ENCODE results near the gene CFB.
"Not testable (repeated sequence)": the region's sequence is repeated elsewhere in the genome, so short reads cannot be mapped to it uniquely, and the experiment has no call there.

The CFB gene

DNA sequence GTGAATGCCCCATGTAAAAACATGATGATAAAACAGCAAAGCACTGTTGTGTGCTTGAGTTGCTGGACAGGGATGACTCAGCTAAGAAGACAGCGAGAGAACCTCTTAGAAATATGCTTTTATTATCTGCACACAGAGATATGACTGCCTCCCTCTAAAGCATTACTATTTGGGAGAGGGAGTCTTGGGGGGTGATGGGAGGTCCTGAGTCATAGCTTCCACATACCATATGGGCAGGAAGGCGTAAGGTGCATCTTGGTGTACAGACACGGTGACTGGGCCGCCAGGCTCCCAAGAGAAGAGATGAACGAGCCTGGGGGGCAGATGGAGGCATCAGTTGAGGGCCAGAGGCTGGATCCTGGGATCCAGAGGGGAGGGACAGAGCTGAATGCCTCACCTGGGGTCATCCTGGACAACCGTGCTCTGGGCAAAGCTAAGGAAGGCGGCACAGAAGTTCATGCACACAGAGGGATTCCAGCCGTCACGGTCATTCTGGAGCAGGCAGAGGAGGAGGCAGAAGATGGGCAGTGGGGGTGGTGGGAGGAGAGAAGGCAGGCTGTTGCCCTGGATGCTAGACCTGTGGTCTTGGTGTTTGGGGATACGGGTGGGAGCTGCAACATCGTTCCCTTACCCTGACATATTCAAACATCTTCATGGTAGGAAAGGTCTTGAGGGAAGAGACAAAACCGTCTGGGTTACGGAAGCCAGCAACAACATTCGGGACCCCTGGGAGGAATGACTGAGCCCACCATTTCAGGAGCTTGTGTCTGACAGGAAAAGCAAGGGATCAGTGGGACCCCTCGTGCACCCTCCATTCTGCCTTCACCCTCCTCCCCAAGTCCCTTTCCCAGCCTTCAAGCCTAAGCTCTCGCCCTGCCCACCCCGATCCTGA lies 24.1 kb downstream of the CFB start:
- H3K4me3 ChIP-seq (ENCODE audit: low read depth, low read length), result no peak overlapping the region
- H3K9ac ChIP-seq (ENCODE audit: low read depth, low read length), result no peak overlapping the region
- H3K36me3 ChIP-seq (ENCODE audit: control insufficient read depth, insufficient read depth, low read length), result peaks cover 36% of the 10 kb centered on the region

GRCh38 chr6:31970604-31971271 lies 24.8 kb downstream of the CFB start:
- peaks cover 3% of the 10 kb centered on the region for H3K4me1 ChIP-seq (ENCODE audit: control insufficient read depth, insufficient read depth, low read length)
- H3K4me3 ChIP-seq (ENCODE audit: low read depth, low read length), result no peak overlapping the region
- peaks cover 33% of the 10 kb centered on the region for H3K36me3 ChIP-seq (ENCODE audit: control insufficient read depth, insufficient read depth, low read length)
- no peaks in the 10 kb centered on the region for H3K9me3 ChIP-seq (ENCODE audit: control insufficient read depth, insufficient read depth, low read length)
- no peaks in the 10 kb centered on the region for H3K27me3 ChIP-seq (ENCODE audit: control insufficient read depth, insufficient read depth, low read length)
- H3K9ac ChIP-seq (ENCODE audit: low read depth, low read length), result no peak overlapping the region

More for the DNA sequence above, 24.1 kb downstream of the CFB start:
- H3K27me3 ChIP-seq (ENCODE audit: control insufficient read depth, insufficient read depth, low read length), result no peaks in the 10 kb centered on the region
- peaks cover 3% of the 10 kb centered on the region for H3K4me1 ChIP-seq (ENCODE audit: control insufficient read depth, insufficient read depth, low read length)
- no peaks in the 10 kb centered on the region for H3K9me3 ChIP-seq (ENCODE audit: control insufficient read depth, insufficient read depth, low read length)

DNA sequence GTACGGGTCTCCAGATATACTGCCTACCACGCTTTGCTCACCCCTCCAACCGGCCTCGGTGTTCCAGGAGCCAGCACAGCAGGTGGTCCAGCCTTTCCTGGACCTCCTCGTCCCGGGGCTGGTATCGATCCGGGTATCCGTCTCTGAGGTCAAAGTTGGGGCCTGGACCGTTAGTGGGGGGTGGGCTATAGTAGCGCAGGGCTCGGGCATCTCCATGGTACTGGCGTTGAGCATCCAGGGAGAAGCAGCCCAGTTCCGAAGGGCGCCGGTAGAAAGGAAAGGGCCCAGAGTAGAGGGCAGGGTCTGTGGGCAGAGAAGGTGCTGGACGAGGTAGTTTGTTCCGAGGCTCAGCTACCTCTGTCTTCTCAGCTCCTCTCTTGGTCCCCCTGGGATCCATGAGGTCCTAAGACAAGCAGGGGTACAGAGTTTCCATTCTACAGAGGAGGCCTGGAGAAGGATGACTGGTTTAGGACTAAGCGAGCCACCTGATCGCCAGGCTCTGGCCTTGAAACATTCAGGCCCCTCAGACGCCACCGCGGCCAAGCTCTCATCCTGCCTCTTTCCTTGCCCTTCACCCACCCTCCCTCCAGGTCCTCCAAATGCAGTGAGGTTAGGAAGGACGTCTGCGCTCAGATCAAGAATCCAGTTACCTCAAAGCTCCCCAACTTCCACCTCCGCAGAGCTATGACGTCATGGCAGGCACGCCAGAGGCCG lies 25.5 kb downstream of the CFB start:
- peaks cover 30% of the 10 kb centered on the region for H3K36me3 ChIP-seq (ENCODE audit: control insufficient read depth, insufficient read depth, low read length)

DNA sequence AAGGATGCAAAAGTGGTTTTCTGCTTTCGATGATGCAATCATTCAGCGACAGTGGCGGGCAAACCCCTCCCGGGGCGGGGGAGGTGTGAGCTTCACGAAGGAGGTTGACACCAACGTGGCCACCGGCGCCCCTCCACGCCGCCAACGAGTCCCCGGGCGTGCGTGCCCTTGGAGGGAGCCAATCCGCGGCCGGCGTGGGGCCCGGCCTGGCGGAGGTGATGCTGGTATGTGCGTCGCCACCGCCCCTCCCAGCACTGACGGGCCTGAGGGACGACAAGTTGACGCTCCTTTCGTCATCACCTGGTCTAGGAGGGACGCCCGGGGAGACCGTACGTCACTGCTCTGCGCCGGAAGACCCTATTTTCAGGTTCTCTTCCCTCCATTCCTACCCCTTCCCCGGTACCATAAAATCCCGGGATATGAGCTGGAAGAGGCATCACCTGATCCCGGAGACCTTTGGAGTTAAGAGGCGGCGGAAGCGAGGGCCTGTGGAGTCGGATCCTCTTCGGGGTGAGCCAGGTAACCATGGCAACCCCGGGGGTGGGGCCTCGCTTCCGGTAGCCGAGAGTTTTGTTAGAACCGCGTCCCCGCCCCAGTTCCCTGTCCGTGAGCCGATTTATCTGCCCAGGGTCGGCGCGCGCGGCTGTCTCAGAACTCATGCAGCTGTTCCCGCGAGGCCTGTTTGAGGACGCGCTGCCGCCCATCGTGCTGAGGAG lies 26.3 kb downstream of the CFB start, which contains the start of gene DXO:
TSS of gene DXO (minus strand) at position 146 of the 716 bp plus-strand sequence. CDS start 463 bp downstream, outside the sequence.
- no peaks in the 10 kb centered on the region for H3K27me3 ChIP-seq (ENCODE audit: control insufficient read depth, insufficient read depth, low read length)
- peaks cover 23% of the 10 kb centered on the region for H3K36me3 ChIP-seq (ENCODE audit: control insufficient read depth, insufficient read depth, low read length)
- H3K4me1 ChIP-seq (ENCODE audit: control insufficient read depth, insufficient read depth, low read length), result peaks cover 3% of the 10 kb centered on the region
- no peaks in the 10 kb centered on the region for H3K9me3 ChIP-seq (ENCODE audit: control insufficient read depth, insufficient read depth, low read length)
- peak within 1 kb of the TSS; percentile 68 for H3K9ac ChIP-seq (ENCODE audit: low read depth, low read length)
- H3K4me3 ChIP-seq (ENCODE audit: low read depth, low read length), result peak within 1 kb of the TSS; percentile 69

More for the DNA sequence above, 25.5 kb downstream of the CFB start:
- H3K9me3 ChIP-seq (ENCODE audit: control insufficient read depth, insufficient read depth, low read length), result no peaks in the 10 kb centered on the region
- no peaks in the 10 kb centered on the region for H3K27me3 ChIP-seq (ENCODE audit: control insufficient read depth, insufficient read depth, low read length)
- peak overlapping the region; percentile 68 for H3K9ac ChIP-seq (ENCODE audit: low read depth, low read length)
- H3K4me1 ChIP-seq (ENCODE audit: control insufficient read depth, insufficient read depth, low read length), result peaks cover 3% of the 10 kb centered on the region
- peak overlapping the region; percentile 69 for H3K4me3 ChIP-seq (ENCODE audit: low read depth, low read length)

DNA sequence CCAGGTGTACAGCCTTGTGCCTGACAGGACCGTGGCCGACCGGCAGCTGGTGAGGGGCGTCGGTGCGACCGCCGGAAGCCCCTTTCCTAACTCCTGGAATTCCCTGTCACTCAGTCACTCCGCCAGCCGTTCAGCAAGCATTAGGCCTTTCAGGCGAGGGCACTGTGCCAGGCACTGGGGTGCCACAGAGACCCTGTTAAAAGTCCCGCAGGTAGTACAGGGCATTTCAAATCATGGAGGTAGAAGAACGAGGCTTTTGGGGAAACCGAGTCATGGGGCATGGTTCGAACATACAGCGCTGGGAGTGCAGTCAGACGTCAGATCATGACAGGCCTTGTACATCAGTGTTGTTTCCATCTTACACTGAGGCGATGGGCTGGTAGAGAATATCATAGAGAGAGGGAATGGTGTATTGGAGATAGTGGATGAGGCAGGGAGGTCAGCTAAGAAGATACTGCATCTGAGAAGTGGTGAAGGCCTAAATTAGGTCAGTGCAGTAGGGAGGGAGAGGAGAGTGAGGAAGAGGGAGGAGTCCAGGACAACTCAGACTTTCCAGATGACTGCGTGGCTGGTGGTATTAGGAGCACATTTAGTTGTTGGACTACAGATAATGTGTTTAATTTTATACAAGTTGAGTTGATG lies 26.9 kb downstream of the CFB start:
- peaks cover 18% of the 10 kb centered on the region for H3K36me3 ChIP-seq (ENCODE audit: control insufficient read depth, insufficient read depth, low read length)
- no peaks in the 10 kb centered on the region for H3K9me3 ChIP-seq (ENCODE audit: control insufficient read depth, insufficient read depth, low read length)
- H3K9ac ChIP-seq (ENCODE audit: low read depth, low read length), result peak overlapping the region; percentile 18
- H3K4me1 ChIP-seq (ENCODE audit: control insufficient read depth, insufficient read depth, low read length), result peaks cover 3% of the 10 kb centered on the region
- no peaks in the 10 kb centered on the region for H3K27me3 ChIP-seq (ENCODE audit: control insufficient read depth, insufficient read depth, low read length)
- peak overlapping the region; percentile 69 for H3K4me3 ChIP-seq (ENCODE audit: low read depth, low read length)

- not testable (repeated sequence) for H3K9ac ChIP-seq (ENCODE audit: low read depth, low read length); H3K36me3 ChIP-seq (ENCODE audit: control insufficient read depth, insufficient read depth, low read length); H3K4me1 ChIP-seq (ENCODE audit: control insufficient read depth, insufficient read depth, low read length); H3K27me3 ChIP-seq (ENCODE audit: control insufficient read depth, insufficient read depth, low read length); H3K9me3 ChIP-seq (ENCODE audit: control insufficient read depth, insufficient read depth, low read length); H3K4me3 ChIP-seq (ENCODE audit: low read depth, low read length)
These were observed 30.2 kb downstream of the CFB start for GRCh38 chr6:31976065-31976464.

GRCh38 chr6:31977816-31978431 lies 32.0 kb downstream of the CFB start:
- Histone ChIP-seq H3K4me1 (ENCODE audit: control insufficient read depth, insufficient read depth, low read length) (peaks cover under 1% of the 10 kb centered on the region), H3K4me3 (ENCODE audit: low read depth, low read length) (no peak overlapping the region), H3K9ac (ENCODE audit: low read depth, low read length) (no peak overlapping the region), H3K9me3 (ENCODE audit: control insufficient read depth, insufficient read depth, low read length) (no peaks in the 10 kb centered on the region), H3K36me3 (ENCODE audit: control insufficient read depth, insufficient read depth, low read length) (no peaks in the 10 kb centered on the region), H3K27me3 (ENCODE audit: control insufficient read depth, insufficient read depth, low read length) (no peaks in the 10 kb centered on the region)

DNA sequence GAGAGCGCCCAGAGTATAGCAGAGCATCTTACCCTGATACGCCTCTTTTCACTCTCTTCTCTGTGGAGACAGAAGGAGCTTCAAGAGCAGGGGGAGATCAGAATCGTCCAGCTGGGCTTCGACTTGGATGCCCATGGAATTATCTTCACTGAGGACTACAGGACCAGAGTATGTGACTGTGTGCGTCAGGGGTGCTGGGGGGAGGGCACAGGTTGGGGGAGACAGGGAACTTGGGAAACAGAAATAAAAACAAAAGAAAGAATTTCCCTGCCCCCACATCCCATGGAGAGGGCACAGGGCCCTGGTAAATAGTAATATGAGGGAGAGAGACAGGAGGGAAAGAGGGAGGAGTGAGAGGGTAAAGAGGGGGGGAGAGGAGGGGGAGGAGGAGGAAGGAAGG lies 32.9 kb downstream of the CFB start:
- H3K36me3 ChIP-seq (ENCODE audit: control insufficient read depth, insufficient read depth, low read length), result no peaks in the 10 kb centered on the region
- no peaks in the 10 kb centered on the region for H3K9me3 ChIP-seq (ENCODE audit: control insufficient read depth, insufficient read depth, low read length)
- H3K4me1 ChIP-seq (ENCODE audit: control insufficient read depth, insufficient read depth, low read length), result no peaks in the 10 kb centered on the region
- H3K9ac ChIP-seq (ENCODE audit: low read depth, low read length), result no peak overlapping the region
- no peak overlapping the region for H3K4me3 ChIP-seq (ENCODE audit: low read depth, low read length)
- H3K27me3 ChIP-seq (ENCODE audit: control insufficient read depth, insufficient read depth, low read length), result no peaks in the 10 kb centered on the region

GRCh38 chr6:31979238-31979898 lies 33.5 kb downstream of the CFB start:
- no peak overlapping the region for H3K4me3 ChIP-seq (ENCODE audit: low read depth, low read length)
- H3K27me3 ChIP-seq (ENCODE audit: control insufficient read depth, insufficient read depth, low read length), result no peaks in the 10 kb centered on the region
- H3K4me1 ChIP-seq (ENCODE audit: control insufficient read depth, insufficient read depth, low read length), result no peaks in the 10 kb centered on the region
- H3K9ac ChIP-seq (ENCODE audit: low read depth, low read length), result no peak overlapping the region
- H3K9me3 ChIP-seq (ENCODE audit: control insufficient read depth, insufficient read depth, low read length), result no peaks in the 10 kb centered on the region
- H3K36me3 ChIP-seq (ENCODE audit: control insufficient read depth, insufficient read depth, low read length), result no peaks in the 10 kb centered on the region

DNA sequence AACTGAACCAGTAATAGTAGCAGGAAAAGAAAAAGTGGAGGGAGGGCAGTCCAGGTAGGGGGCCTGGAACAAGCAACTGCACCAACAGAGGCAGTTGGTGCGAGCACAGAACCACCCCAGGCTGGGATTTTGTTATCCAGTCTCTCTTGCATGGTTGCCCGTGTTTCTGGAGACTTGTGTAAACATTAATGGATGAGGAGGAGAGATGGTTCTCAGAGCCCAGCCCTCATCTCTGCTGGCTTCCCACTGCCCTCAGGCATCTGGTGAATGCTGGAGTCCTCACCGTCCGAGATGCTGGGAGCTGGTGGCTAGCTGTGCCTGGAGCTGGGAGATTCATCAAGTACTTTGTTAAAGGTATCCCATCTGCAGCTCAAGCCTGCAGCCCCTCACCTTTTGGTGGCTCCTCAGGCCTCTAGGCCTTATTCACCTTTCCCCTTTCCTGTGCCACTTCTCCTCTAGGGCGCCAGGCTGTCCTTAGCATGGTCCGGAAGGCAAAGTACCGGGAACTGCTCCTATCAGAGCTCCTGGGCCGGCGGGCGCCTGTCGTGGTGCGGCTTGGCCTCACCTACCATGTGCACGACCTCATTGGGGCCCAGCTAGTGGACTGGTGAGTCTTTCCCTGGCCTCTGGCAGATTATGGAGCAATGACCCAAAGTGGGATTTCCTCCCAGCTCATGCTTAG lies 34.4 kb downstream of the CFB start:
- not testable (repeated sequence) for H3K4me3 ChIP-seq (ENCODE audit: low read depth, low read length); H3K27me3 ChIP-seq (ENCODE audit: control insufficient read depth, insufficient read depth, low read length); H3K4me1 ChIP-seq (ENCODE audit: control insufficient read depth, insufficient read depth, low read length); H3K9me3 ChIP-seq (ENCODE audit: control insufficient read depth, insufficient read depth, low read length); H3K36me3 ChIP-seq (ENCODE audit: control insufficient read depth, insufficient read depth, low read length); H3K9ac ChIP-seq (ENCODE audit: low read depth, low read length)
